Sigmoid colon (tissue), 7 donors: ENCODE results near the gene CALCR. TPM values are rescaled to one million over a fixed set of nuclear protein-coding genes. Genes with fewer than 3 reads are reported as not detected.

Source experiments
- DNase-seq: peaks from one replicate; pipeline ENCODE4 v3.0.0-alpha.2; 2019
- H3K27ac ChIP-seq, 4 donors: fragments of 200-600 bp; sonication (generic); one replicate each; pipeline ENCODE4 v1.5.1; 2016 to 2019; ENCODE audit warnings: mild to moderate bottlenecking in 1 of 4
- H3K27me3 ChIP-seq, 3 donors: fragments of 200-600 bp; sonication (generic); one replicate each; pipeline ENCODE4 v1.5.1; 2019; ENCODE audit warnings: mild to moderate bottlenecking in 1 of 3
- H3K36me3 ChIP-seq, 4 donors: fragments of 200-600 bp; sonication (generic); one replicate each; pipeline ENCODE4 v1.5.1; 2016 to 2019
- H3K4me1 ChIP-seq, 4 donors: fragments of 200-600 bp; sonication (generic); one replicate each; pipeline ENCODE4 v1.5.1; 2017 to 2019
- H3K4me3 ChIP-seq, 4 donors: fragments of 200-600 bp; sonication (generic); one replicate each; pipeline ENCODE4 v1.5.1; 2017 to 2019; ENCODE audit warnings: mild to moderate bottlenecking in 2 of 4, moderate library complexity in 1 of 4
- H3K9me3 ChIP-seq, 4 donors: fragments of 200-600 bp in 3 of 4; sonication (generic) in 3 of 4; one replicate each; pipeline versions ENCODE4 v1.5.1 to v1.6.1; 2013 to 2019
- CTCF ChIP-seq, 4 experiments: fragments of 450-650 bp in 3 of 4; fragments of 200-600 bp in 1 of 4; IDR thresholded peaks; one replicate each; pipeline ENCODE4 v1.5.1; 2016 to 2019; ENCODE audit warnings: antibody characterized with exemption in 4 of 4, mild to moderate bottlenecking in 3 of 4, moderate library complexity in 2 of 4
- EP300 ChIP-seq, 4 donors: sonication (generic); formaldehyde crosslinking; IDR thresholded peaks; one replicate each; pipeline ENCODE4 v1.6.1; 2017; ENCODE audit warnings: antibody characterized with exemption in 4 of 4
- POLR2A ChIP-seq, 2 donors: fragments of 450-650 bp; IDR thresholded peaks; one replicate each; pipeline ENCODE4 v1.6.1; 2016; ENCODE audit warnings: antibody characterized with exemption in 2 of 2, mild to moderate bottlenecking in 2 of 2, moderate library complexity in 2 of 2
- POLR2AphosphoS5 ChIP-seq, 4 donors: sonication (generic); formaldehyde crosslinking; IDR thresholded peaks; one replicate each; pipeline ENCODE4 v1.6.1; 2017; ENCODE audit warnings: antibody characterized with exemption in 4 of 4
- WGBS, 2 donors: extraction: QIAGEN DNeasy Blood & Tissue Kit; methylation state at CpG; one replicate each; pipeline ENCODE4 v1.1.7; 2013; 5-methylcytosine and 5-hydroxymethylcytosine counted together
- intact Hi-C: fragments of 100-400 bp; cut with DNase I; formaldehyde crosslinking; loops from one replicate; pipeline ENCODE4 v1.15.1; 2023
- polyA plus RNA-seq, 3 donors: library from polyadenylated mRNA; stranded (reverse); fragments of 200-250 nt; gene quantifications; one replicate each; pipeline ENCODE4 v1.2.3, GENCODE V29; 2013
- total RNA-seq, 4 donors: library from RNA; depleted of rRNA; stranded (reverse); fragments of >200 nt; gene quantifications; one replicate each; pipeline ENCODE4 v1.1.0, GENCODE V29; 2016
- donor health status: healthy with polysubstance abuse.
- donor health status: Bipolar disorder and iron deficiency.
- donor health status: healthy.

CALCR gene
- total and polyA plus RNA-seq, 7 donors, result 0.03 TPM; not detected in 6

GRCh38 chr7:93430917-93431588 lies 143.5 kb downstream of the CALCR start:
- H3K4me1 ChIP-seq, result no peaks in the 10 kb centered on the region
- DNase-seq, result no peak
- H3K27ac ChIP-seq, result no peak overlapping the region
- no peaks in the 10 kb centered on the region for H3K27me3 ChIP-seq
- 71 to 81% methylated on average over 8 of the region's 8 CpGs for WGBS, 2 donors
- intact Hi-C loops, result no loop called here
- no peak for TF ChIP-seq POLR2A (IDR thresholded peaks at IDR 0.05)
- TF ChIP-seq POLR2AphosphoS5 (IDR thresholded peaks at IDR 0.05), result no peak
- no peak for TF ChIP-seq EP300 (IDR thresholded peaks at IDR 0.05)
- no peak for TF ChIP-seq CTCF (IDR thresholded peaks at IDR 0.05)
- no peak overlapping the region for H3K4me3 ChIP-seq
- no peaks in the 10 kb centered on the region for H3K9me3 ChIP-seq
- no peaks in the 10 kb centered on the region for H3K36me3 ChIP-seq

- H3K27ac ChIP-seq, result no peak overlapping the region
- DNase-seq, result no peak
- H3K4me1 ChIP-seq, result no peaks in the 10 kb centered on the region
- H3K9me3 ChIP-seq, result no peaks in the 10 kb centered on the region
- WGBS, 2 donors, result 63 to 73% methylated on average over 3 of the region's 3 CpGs
- no peaks in the 10 kb centered on the region for H3K36me3 ChIP-seq
- H3K27me3 ChIP-seq, result no peaks in the 10 kb centered on the region
- intact Hi-C loops, result no loop called here
- no peak for TF ChIP-seq POLR2A (IDR thresholded peaks at IDR 0.05)
- TF ChIP-seq POLR2AphosphoS5 (IDR thresholded peaks at IDR 0.05), result no peak
- no peak for TF ChIP-seq CTCF (IDR thresholded peaks at IDR 0.05)
- no peak for TF ChIP-seq EP300 (IDR thresholded peaks at IDR 0.05)
- no peak overlapping the region for H3K4me3 ChIP-seq
Observed at GRCh38 chr7:93429563-93429962, 145.0 kb downstream of the CALCR start.

- no peak for DNase-seq
- intact Hi-C loops, result no loop called here
- H3K4me1 ChIP-seq, result no peaks in the 10 kb centered on the region
- no peaks in the 10 kb centered on the region for H3K9me3 ChIP-seq
- no peaks in the 10 kb centered on the region for H3K36me3 ChIP-seq
- no peaks in the 10 kb centered on the region for H3K27me3 ChIP-seq
- no peak overlapping the region for H3K27ac ChIP-seq
- no peak overlapping the region for H3K4me3 ChIP-seq
- TF ChIP-seq CTCF (IDR thresholded peaks at IDR 0.05) (no peak), POLR2AphosphoS5 (IDR thresholded peaks at IDR 0.05) (no peak), POLR2A (IDR thresholded peaks at IDR 0.05) (no peak), EP300 (IDR thresholded peaks at IDR 0.05) (no peak)
- 50 to 66% methylated on average over 2 of the region's 2 CpGs for WGBS, 2 donors
Observed at GRCh38 chr7:93427107-93427506, 147.4 kb downstream of the CALCR start.

GRCh38 chr7:93426155-93426696 lies 148.3 kb downstream of the CALCR start:
- TF ChIP-seq EP300 (IDR thresholded peaks at IDR 0.05) (no peak), POLR2AphosphoS5 (IDR thresholded peaks at IDR 0.05) (no peak), CTCF (IDR thresholded peaks at IDR 0.05) (no peak), POLR2A (IDR thresholded peaks at IDR 0.05) (no peak)

GRCh38 chr7:93414574-93414973 lies 159.9 kb downstream of the CALCR start:
- Histone ChIP-seq H3K4me3 (no peak overlapping the region), H3K9me3 (no peaks in the 10 kb centered on the region), H3K36me3 (no peaks in the 10 kb centered on the region), H3K27ac (no peak overlapping the region), H3K27me3 (no peaks in the 10 kb centered on the region), H3K4me1 (no peaks in the 10 kb centered on the region)
- no peak for DNase-seq
- intact Hi-C loops, result no loop called here
- TF ChIP-seq POLR2A (IDR thresholded peaks at IDR 0.05) (no peak), CTCF (IDR thresholded peaks at IDR 0.05) (no peak), EP300 (IDR thresholded peaks at IDR 0.05) (no peak), POLR2AphosphoS5 (IDR thresholded peaks at IDR 0.05) (no peak)

More at GRCh38 chr7:93426155-93426696, 148.3 kb downstream of the CALCR start:
- no peak for DNase-seq
- H3K4me1 ChIP-seq, result no peaks in the 10 kb centered on the region
- WGBS, 2 donors, result 92 to 94% methylated on average over 15 of the region's 15 CpGs
- no peak overlapping the region for H3K4me3 ChIP-seq
- H3K27me3 ChIP-seq, result no peaks in the 10 kb centered on the region
- no peaks in the 10 kb centered on the region for H3K36me3 ChIP-seq
- intact Hi-C loops, result no loop called here
- H3K27ac ChIP-seq, result no peak overlapping the region
- H3K9me3 ChIP-seq, result no peaks in the 10 kb centered on the region
